GM10266 (cell line): ENCODE data around the gene NEU1.

Source experiments
- DNase-seq: peaks from one replicate; pipeline ENCODE4 v3.0.0; 2012; ENCODE audit errors: extremely low spot score
- TF ChIP-seq, protein P1 (sequence below): IDR thresholded peaks from 2 replicates; pipeline ENCODE4 v1.5.1; 2012; ENCODE audit warnings: mild to moderate bottlenecking, low read depth; ENCODE audit not compliant: control insufficient read depth, insufficient read depth; ENCODE audit errors: missing control alignments

Gene NEU1

DNA sequence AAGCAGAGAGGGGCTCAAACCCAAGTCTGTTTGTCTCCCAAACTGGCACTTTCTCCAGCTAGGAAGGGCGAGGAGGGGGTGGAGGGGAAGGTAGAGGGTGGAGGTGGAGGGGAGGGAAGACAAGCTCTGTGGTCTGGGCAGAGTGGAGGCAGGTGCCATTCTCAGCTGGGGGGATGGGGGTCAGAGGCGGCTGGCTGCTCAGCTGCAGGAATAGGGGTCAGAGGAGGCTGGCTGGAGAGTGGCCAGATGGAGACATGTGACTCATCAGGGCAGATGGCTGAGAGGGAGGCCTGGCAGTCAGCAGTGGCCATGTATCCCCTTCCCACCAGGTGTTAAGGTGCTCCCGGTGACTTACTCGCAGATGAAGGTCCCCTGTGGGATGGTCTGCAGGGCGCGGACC, 19.7 kb upstream of the NEU1 start:
- DNase-seq: no peak
- TF ChIP-seq, protein P1, sequence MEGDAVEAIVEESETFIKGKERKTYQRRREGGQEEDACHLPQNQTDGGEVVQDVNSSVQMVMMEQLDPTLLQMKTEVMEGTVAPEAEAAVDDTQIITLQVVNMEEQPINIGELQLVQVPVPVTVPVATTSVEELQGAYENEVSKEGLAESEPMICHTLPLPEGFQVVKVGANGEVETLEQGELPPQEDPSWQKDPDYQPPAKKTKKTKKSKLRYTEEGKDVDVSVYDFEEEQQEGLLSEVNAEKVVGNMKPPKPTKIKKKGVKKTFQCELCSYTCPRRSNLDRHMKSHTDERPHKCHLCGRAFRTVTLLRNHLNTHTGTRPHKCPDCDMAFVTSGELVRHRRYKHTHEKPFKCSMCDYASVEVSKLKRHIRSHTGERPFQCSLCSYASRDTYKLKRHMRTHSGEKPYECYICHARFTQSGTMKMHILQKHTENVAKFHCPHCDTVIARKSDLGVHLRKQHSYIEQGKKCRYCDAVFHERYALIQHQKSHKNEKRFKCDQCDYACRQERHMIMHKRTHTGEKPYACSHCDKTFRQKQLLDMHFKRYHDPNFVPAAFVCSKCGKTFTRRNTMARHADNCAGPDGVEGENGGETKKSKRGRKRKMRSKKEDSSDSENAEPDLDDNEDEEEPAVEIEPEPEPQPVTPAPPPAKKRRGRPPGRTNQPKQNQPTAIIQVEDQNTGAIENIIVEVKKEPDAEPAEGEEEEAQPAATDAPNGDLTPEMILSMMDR: no peak

DNA sequence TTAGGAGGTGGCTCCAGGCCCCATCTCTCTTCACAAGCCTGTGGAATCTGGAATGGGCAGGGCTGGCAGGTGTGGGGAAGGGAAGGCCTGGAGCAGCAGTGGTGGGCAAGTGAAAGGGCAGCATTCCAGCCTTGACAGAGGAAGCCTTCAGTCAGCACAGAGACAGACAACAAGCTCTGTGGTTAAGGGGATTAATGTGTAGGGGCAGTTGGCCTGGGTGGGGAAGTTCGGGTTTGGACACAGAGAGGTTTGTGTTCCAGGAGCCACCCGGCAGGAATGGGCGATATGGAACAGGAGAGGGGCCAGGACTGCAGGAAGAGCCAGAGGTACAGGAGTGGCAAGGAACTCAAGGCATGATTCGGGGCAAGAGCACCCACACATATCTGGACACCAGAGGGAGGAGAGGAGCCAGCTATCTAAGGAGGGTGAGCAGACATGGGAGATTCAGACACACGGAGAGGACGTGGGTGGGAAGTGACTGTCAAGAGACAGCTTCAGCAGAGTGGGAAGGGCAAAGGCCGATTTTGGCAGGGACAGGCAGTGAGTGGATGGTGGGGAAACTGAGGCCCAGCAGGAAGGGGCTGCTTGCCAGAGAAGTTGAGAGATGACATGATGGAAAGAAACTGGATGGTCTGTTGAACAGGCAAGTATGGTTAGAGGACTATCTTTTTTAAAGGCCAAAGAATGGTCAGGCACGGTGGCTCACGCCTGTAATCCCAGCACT, 18.7 kb upstream of the NEU1 start:
- TF ChIP-seq, protein P1: no peak
- no peak for DNase-seq

DNA sequence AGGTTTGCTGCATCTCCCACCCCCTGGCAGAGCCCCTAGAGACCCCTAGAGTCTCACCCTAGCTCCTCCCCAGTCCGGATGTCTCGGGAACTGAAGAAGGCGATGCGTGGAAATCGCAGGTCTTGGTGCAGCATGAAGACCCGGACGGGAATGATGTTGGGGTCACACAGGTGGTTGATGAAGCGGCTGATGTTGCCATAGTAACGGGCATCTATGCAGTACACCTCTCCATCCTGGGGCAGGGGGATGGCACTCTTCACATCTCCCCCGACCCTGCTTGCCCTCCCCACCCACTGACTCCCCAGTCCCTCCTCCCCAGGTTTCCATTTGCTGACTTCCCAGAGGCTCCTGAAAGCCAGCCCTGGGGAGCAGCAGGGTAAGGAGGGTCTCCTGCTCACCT, 18.0 kb upstream of the NEU1 start:
- DNase-seq: no peak
- TF ChIP-seq, protein P1: no peak

DNA sequence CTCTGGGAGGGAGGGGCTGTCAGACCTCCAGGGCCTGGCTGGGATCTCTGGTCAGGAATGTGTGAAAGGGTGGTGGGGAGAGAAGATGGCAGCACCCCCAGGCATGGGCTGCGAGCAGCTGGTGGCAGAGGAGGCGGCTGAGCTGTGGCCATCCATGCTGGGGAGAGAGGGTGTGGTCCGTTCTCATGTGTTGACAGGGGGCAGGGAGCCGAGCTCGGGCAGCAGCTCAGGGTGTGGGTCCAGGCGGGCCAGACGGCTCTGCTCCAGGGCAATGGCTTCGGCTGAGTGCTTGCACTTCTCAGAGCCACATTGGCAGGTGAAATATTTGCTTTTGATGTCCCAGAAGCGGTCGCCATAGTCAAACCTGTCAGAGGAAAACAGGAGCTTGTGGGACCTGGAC, 17.3 kb upstream of the NEU1 start:
- TF ChIP-seq, protein P1: no peak

DNA sequence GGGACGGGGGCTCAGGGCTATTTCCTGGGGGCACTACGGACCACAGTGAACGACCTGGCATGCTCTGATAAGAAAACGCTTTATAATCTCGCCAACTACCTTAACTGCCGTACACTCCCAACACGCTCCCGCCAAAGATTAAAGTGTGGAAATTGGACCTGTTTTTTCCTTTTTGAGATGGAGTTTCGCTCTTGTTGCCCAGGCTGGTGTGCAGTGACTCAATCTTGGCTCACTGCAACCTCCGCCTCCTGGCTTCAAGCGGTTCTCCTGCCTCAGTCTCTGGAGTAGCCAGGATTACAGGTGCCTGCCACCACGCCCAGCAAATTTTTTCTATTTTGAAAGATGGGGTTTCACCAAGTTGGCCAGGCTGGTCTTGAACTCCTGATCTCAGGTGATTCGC, 16.5 kb upstream of the NEU1 start:
- TF ChIP-seq, protein P1: no peak

More for the DNA sequence above, 17.3 kb upstream of the NEU1 start:
- no peak for DNase-seq

DNA sequence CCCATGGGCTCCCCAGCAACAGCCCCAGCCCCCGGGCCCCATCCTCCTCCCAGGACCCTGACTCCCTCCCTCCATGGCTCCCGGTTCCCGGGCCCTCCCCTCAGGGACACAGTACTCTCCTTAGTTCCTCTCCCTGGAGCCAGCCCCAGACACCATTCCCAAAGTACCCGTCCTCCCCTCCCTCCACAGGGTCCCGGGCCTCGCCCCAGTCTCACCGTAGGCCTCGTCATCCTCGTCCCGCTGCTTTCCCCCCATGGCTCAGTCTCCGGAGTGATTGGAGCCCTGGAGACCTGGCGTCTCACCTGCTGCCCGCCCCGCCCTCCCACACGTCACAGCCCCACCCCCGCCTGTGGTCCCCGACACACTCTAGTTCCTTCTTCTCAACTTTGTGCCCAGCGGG, 16.1 kb upstream of the NEU1 start, which contains the start of gene SLC44A4:
Gene SLC44A4 (minus strand): TSS at position 272 of the 400 bp plus-strand sequence. CDS start 17 bp downstream, at position 255.
- DNase-seq: no peak
- TF ChIP-seq, protein P1: no peak

More for the DNA sequence above, 16.5 kb upstream of the NEU1 start:
- no peak for DNase-seq

DNA sequence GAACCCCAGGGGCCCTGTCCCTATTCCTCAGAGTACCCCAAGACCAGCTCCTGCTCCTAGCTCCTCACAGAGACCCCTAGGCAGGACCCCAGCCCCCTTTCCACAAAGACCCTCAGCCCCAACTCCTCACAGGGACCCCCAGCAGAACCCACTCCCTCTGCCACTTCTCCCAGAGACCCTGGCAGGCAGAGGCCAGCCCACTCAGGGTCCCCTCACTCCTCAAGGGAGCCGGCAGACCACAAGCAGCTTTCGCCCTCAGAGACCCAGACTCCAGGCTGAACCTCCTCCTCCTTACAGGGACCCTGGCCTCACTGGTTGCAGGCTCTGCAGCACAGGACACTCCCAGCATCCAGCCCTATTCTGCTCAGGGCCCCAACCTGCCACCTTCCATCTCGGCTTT, 15.6 kb upstream of the NEU1 start:
- TF ChIP-seq, protein P1: no peak
- DNase-seq: no peak
